CD4-positive, alpha-beta T cell (primary cell): ENCODE data around the gene ENPEP. TPM values are rescaled to one million over a fixed set of nuclear protein-coding genes. Genes with fewer than 3 reads are reported as not detected.

ENCODE experiments used
- ATAC-seq: fragments of 200-7000 bp; cut with Tn5 transposase; one replicate; pipeline ENCODE4 v1.10.0; 2022; ENCODE audit warnings: mild to moderate bottlenecking; ENCODE audit not compliant: poor library complexity
- CTCF ChIA-PET: fragments of 350-600 bp; sonication (Branson Sonifier 250); formaldehyde crosslinking; loops from one replicate; lab custom pipeline; 2021; ENCODE audit warnings: antibody characterized with exemption, inconsistent platforms; lab: Charles Lee
- POLR2A ChIA-PET: fragments of 350-600 bp; sonication (Branson Sonifier 250); formaldehyde crosslinking; loops from one replicate; lab custom pipeline; 2021; ENCODE audit warnings: antibody characterized with exemption, inconsistent platforms; lab: Charles Lee
- DNase-seq, 14 experiments: peaks; one replicate each; pipeline ENCODE4 v3.0.0-alpha.2; 2013 to 2020; ENCODE audit warnings: mixed read lengths in 2 of 14
- H3K27ac ChIP-seq, 2 donors: one replicate each; pipeline versions ENCODE4 v1.5.1 to v1.7.0; 2013; ENCODE audit warnings: low read length in 2 of 2, low read depth in 1 of 2, mild to moderate bottlenecking in 1 of 2
- H3K27me3 ChIP-seq, 2 experiments: 1 replicate in 1 of 2; 2 replicates in 1 of 2; pipeline versions ENCODE4 v1.6.1 to v1.7.0; 2013; ENCODE audit warnings: low read length in 2 of 2, control low read depth in 1 of 2, mild to moderate bottlenecking in 1 of 2, moderate library complexity in 1 of 2; ENCODE audit not compliant: insufficient read depth in 2 of 2, control insufficient read depth in 1 of 2
- H3K36me3 ChIP-seq: one replicate; pipeline ENCODE4 v1.6.1; 2013; ENCODE audit warnings: low read length, control low read depth; ENCODE audit not compliant: insufficient read depth
- H3K4me1 ChIP-seq: one replicate; pipeline ENCODE4 v1.6.1; 2013; ENCODE audit warnings: low read length, control low read depth; ENCODE audit not compliant: insufficient read depth
- H3K4me3 ChIP-seq: one replicate; pipeline ENCODE4 v1.5.1; 2013; ENCODE audit warnings: mild to moderate bottlenecking, low read length, moderate library complexity
- H3K9me3 ChIP-seq, 2 experiments: 1 replicate in 1 of 2; 2 replicates in 1 of 2; pipeline versions ENCODE4 v1.6.1 to v1.7.0; 2013; ENCODE audit warnings: low read length in 2 of 2, mild to moderate bottlenecking in 2 of 2, control low read depth in 1 of 2, moderate library complexity in 1 of 2; ENCODE audit not compliant: control insufficient read depth in 1 of 2, insufficient read depth in 1 of 2
- H3K27ac Mint-ChIP-seq: one replicate; pipeline ENCODE4 v1.8.0; 2020; ENCODE audit warnings: mixed read lengths
- H3K27me3 Mint-ChIP-seq: one replicate; pipeline ENCODE4 v1.8.0; 2021; ENCODE audit warnings: mixed read lengths
- H3K36me3 Mint-ChIP-seq: one replicate; pipeline ENCODE4 v1.8.0; 2021; ENCODE audit warnings: low read depth, mixed read lengths
- H3K4me1 Mint-ChIP-seq: one replicate; pipeline ENCODE4 v1.8.0; 2021; ENCODE audit warnings: low read depth, mixed read lengths
- H3K4me3 Mint-ChIP-seq: one replicate; pipeline ENCODE4 v1.8.0; 2020; ENCODE audit warnings: mild to moderate bottlenecking, mixed read lengths
- H3K9me3 Mint-ChIP-seq: one replicate; pipeline ENCODE4 v1.8.0; 2020; ENCODE audit warnings: mixed read lengths
- CTCF ChIP-seq: fragments of 200-600 bp; IDR thresholded peaks from one replicate; pipeline ENCODE4 v1.8.0; 2022; ENCODE audit warnings: antibody characterized with exemption, mild to moderate bottlenecking
- intact Hi-C, 2 experiments: fragments of 100-400 bp; cut with DNase I in 1 of 2; cut with micrococcal nuclease in 1 of 2; formaldehyde crosslinking; loops; one replicate each; pipeline versions ENCODE4 v1.15.1 to v1.9.0; 2023 to 2025; cut with DNase I, micrococcal nuclease
- total RNA-seq, 174 experiments: library from RNA in 2 of 174; stranded (reverse) in 2 of 174; gene quantifications; one replicate each; pipeline ENCODE4 v1.2.3 and lab custom pipeline; 2021 to 2026

Gene ENPEP
- total RNA-seq, 2 experiments from 2014 or later = not detected

- Histone ChIP-seq H3K36me3 (no peaks in the 10 kb centered on the region), H3K9me3 (no peaks in the 10 kb centered on the region), H3K4me1 (no peaks in the 10 kb centered on the region), H3K27me3 (peaks cover 0 to 4% of the 10 kb centered on the region in 2 experiments), H3K27ac (no peak overlapping the region), H3K4me3 (no peak overlapping the region)
- no peak for ATAC-seq
- no peak for DNase-seq
- H3K9me3 Mint-ChIP-seq = no peaks in the 10 kb centered on the region
- H3K36me3 Mint-ChIP-seq = no peaks in the 10 kb centered on the region
- TF ChIP-seq CTCF = no peak
- ChIA-PET POLR2A (no interaction called here), CTCF (no interaction called here)
- no peaks in the 10 kb centered on the region for H3K4me1 Mint-ChIP-seq
- H3K27me3 Mint-ChIP-seq = peaks cover 6% of the 10 kb centered on the region
- H3K27ac Mint-ChIP-seq = no peak overlapping the region
- no peak overlapping the region for H3K4me3 Mint-ChIP-seq
- intact Hi-C loops = no loop called here
Measured at GRCh38 chr4:110505440-110505839, 29.5 kb downstream of the ENPEP start.

- no peaks in the 10 kb centered on the region for H3K36me3 Mint-ChIP-seq
- ChIA-PET POLR2A (no interaction called here), CTCF (no interaction called here)
- no peak for TF ChIP-seq CTCF
- no peaks in the 10 kb centered on the region for H3K4me1 Mint-ChIP-seq
- no peaks in the 10 kb centered on the region for H3K27me3 Mint-ChIP-seq
- H3K9me3 Mint-ChIP-seq = no peaks in the 10 kb centered on the region
- Histone ChIP-seq H3K9me3 (no peaks in the 10 kb centered on the region), H3K4me3 (no peak overlapping the region), H3K4me1 (no peaks in the 10 kb centered on the region), H3K27ac (no peak overlapping the region), H3K27me3 (peaks cover 0 to 3% of the 10 kb centered on the region in 2 experiments), H3K36me3 (no peaks in the 10 kb centered on the region)
- no peak overlapping the region for H3K27ac Mint-ChIP-seq
- intact Hi-C loops = no loop called here
- H3K4me3 Mint-ChIP-seq = no peak overlapping the region
- no peak for ATAC-seq
- no peak for DNase-seq
Measured at GRCh38 chr4:110508827-110509710, 33.1 kb downstream of the ENPEP start.

GRCh38 chr4:110510277-110510676 lies 34.3 kb downstream of the ENPEP start:
- no peak for TF ChIP-seq CTCF
- H3K4me1 Mint-ChIP-seq = peaks cover 4% of the 10 kb centered on the region
- no peak overlapping the region for H3K27ac ChIP-seq
- no peak overlapping the region for H3K4me3 Mint-ChIP-seq
- no peaks in the 10 kb centered on the region for H3K36me3 ChIP-seq
- no peaks in the 10 kb centered on the region for H3K9me3 ChIP-seq
- H3K9me3 Mint-ChIP-seq = no peaks in the 10 kb centered on the region
- ChIA-PET POLR2A (no interaction called here), CTCF (interaction anchor here (0.7 to 1.3 kb wide), 5 partner anchors 9 to 512 kb away, joined by 3 to 6 read pairs (median 3); no protein-coding TSS in a partner anchor)
- no peak for DNase-seq
- H3K27me3 ChIP-seq = no peaks in the 10 kb centered on the region
- H3K27me3 Mint-ChIP-seq = no peaks in the 10 kb centered on the region
- no peak for ATAC-seq
- H3K27ac Mint-ChIP-seq = no peak overlapping the region
- no peak overlapping the region for H3K4me3 ChIP-seq
- no peaks in the 10 kb centered on the region for H3K4me1 ChIP-seq
- H3K36me3 Mint-ChIP-seq = no peaks in the 10 kb centered on the region
- intact Hi-C loops = loop anchor here in 1 of 2 experiments (5.0 kb wide), 1 partner anchor 1088 kb away; no protein-coding TSS in a partner anchor
